Neural progenitor cell (in vitro differentiated cells): ENCODE results near the gene NCKAP5. TPM values are rescaled to one million over a fixed set of nuclear protein-coding genes. Genes with fewer than 3 reads are reported as not detected.

Experiments used
- DNase-seq: peaks from one replicate; pipeline ENCODE4 v3.0.0-alpha.2; 2016; ENCODE audit warnings: low spot score
- H2AFZ ChIP-seq: fragments of 200-600 bp; sonication (generic); replicated peaks from 2 replicates; pipeline ENCODE4 v1.6.1; 2016; ENCODE audit warnings: antibody characterized with exemption
- H3F3A ChIP-seq: fragments of 200-600 bp; sonication (generic); 2 replicates; pipeline ENCODE4 v1.6.1; 2016; ENCODE audit warnings: antibody characterized with exemption, low read depth
- H3K27ac ChIP-seq: fragments of 200-600 bp; sonication (generic); 2 replicates; pipeline ENCODE4 v1.5.1; 2016; ENCODE audit warnings: mild to moderate bottlenecking
- H3K27me3 ChIP-seq: fragments of 200-600 bp; sonication (generic); 2 replicates; pipeline ENCODE4 v1.6.1; 2016; ENCODE audit warnings: mild to moderate bottlenecking, moderate library complexity
- H3K36me3 ChIP-seq: fragments of 200-600 bp; sonication (generic); 2 replicates; pipeline ENCODE4 v1.5.1; 2016
- H3K4me1 ChIP-seq: fragments of 200-600 bp; sonication (generic); 2 replicates; pipeline ENCODE4 v1.6.1; 2016; ENCODE audit warnings: mixed run types
- H3K4me2 ChIP-seq: fragments of 200-600 bp; sonication (generic); 2 replicates; pipeline ENCODE4 v1.6.1; 2016
- H3K4me3 ChIP-seq: fragments of 200-600 bp; sonication (generic); 2 replicates; pipeline ENCODE4 v1.5.1; 2016
- H3K79me2 ChIP-seq: fragments of 200-600 bp; sonication (generic); 2 replicates; pipeline ENCODE4 v1.6.1; 2016; ENCODE audit warnings: low read depth
- H3K9ac ChIP-seq: fragments of 200-600 bp; sonication (generic); 2 replicates; pipeline ENCODE4 v1.6.1; 2016
- H3K9me3 ChIP-seq: fragments of 200-600 bp; sonication (generic); 2 replicates; pipeline ENCODE4 v1.5.1; 2016; ENCODE audit warnings: low read depth
- H4K20me1 ChIP-seq: fragments of 200-600 bp; sonication (generic); 2 replicates; pipeline ENCODE4 v1.6.1; 2016; ENCODE audit warnings: low read depth
- H3K27ac Mint-ChIP-seq: 3 replicates; pipeline ENCODE4 v1.8.0; 2021; ENCODE audit warnings: mixed read lengths
- H3K27me3 Mint-ChIP-seq: 2 replicates; pipeline ENCODE4 v1.8.0; 2022; ENCODE audit warnings: low read depth, mild to moderate bottlenecking, inconsistent platforms, moderate library complexity, mixed read lengths; ENCODE audit not compliant: insufficient read depth
- H3K36me3 Mint-ChIP-seq: 3 replicates; pipeline ENCODE4 v1.8.0; 2021; ENCODE audit warnings: mixed read lengths
- H3K4me1 Mint-ChIP-seq: 3 replicates; pipeline ENCODE4 v1.8.0; 2021; ENCODE audit warnings: mixed read lengths
- H3K4me3 Mint-ChIP-seq: 3 replicates; pipeline ENCODE4 v1.8.0; 2021; ENCODE audit warnings: mild to moderate bottlenecking, moderate library complexity, mixed read lengths
- H3K9me3 Mint-ChIP-seq: 3 replicates; pipeline ENCODE4 v1.8.0; 2020; ENCODE audit warnings: mixed read lengths
- EZH2 ChIP-seq: fragments of 200-600 bp; sonication (generic); IDR thresholded peaks from 2 replicates; pipeline ENCODE4 v1.6.1; 2017; ENCODE audit warnings: antibody characterized with exemption, mild to moderate bottlenecking, moderate library complexity
- EZH2phosphoT487 ChIP-seq: fragments of 200-600 bp; sonication (generic); IDR thresholded peaks from 2 replicates; pipeline ENCODE4 v1.6.1; 2017; ENCODE audit warnings: antibody characterized with exemption
- total RNA-seq: library from RNA; depleted of rRNA; stranded (reverse); fragments of >200 nt; gene quantifications from 2 replicates; pipeline ENCODE4 v1.2.3, GENCODE V29; 2015; ENCODE audit warnings: low replicate concordance
- TF ChIP-seq, protein P1 (sequence below): fragments of 200-600 bp; sonication (generic); IDR thresholded peaks from 2 replicates; pipeline ENCODE4 v1.5.1; 2017; ENCODE audit warnings: antibody characterized with exemption, mild to moderate bottlenecking

NCKAP5 gene
- total RNA-seq, 1 donor from 2014 or later: 0.47 TPM

DNA sequence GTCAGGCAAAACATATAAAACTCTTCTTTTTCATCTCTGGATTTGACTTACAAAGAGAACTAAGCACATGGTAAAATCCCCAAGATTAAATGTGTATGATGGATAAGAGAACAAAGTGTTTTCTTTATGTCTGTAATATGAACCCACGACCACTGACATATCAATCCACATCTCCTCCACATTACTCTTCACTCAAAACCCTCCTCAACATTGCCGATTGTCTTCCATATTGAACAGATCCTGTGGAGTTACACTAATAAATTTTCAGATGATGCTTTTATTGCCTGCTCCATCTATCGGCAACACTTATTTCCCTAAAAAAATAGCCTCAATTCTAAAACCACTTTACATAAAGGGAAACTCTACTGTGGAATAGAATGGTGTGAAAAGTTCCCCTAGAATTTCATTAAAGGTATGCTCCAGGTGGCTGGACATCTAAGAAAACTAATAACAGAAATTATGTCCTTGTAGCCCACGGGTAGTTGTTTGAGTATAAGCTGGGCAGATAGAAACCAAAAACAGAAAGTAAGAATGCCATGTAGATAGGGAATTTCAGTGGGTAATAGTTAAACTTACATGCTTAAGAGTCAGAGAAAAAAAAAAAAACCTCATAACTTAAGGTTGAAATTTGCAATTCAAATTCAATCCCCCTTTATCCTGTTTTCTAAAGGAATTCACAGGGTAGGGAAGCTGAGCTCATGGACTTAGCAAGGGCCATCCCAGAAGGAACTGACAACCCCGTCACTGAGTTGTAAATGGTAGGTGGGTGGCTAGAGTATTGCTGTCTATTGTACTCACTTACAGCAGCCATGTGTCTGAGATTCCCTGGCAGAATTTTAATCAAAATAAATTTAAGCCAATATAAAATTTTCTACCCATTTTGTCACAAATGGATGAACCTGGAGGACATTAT is 592.8 kb downstream of the NCKAP5 start:
- Histone ChIP-seq H4K20me1 (no peaks in the 10 kb centered on the region), H3K9me3 (no peaks in the 10 kb centered on the region), H3K27ac (no peak overlapping the region), H3K4me1 (no peaks in the 10 kb centered on the region), H3K36me3 (no peaks in the 10 kb centered on the region), H3K79me2 (no peaks in the 10 kb centered on the region), H3F3A (no peaks in the 10 kb centered on the region), H3K27me3 (no peaks in the 10 kb centered on the region), H3K4me3 (no peak overlapping the region), H3K9ac (no peak overlapping the region), H3K4me2 (no peak overlapping the region), H2AFZ (no peak overlapping the region)
- Mint-ChIP-seq H3K27me3 (peaks cover 2% of the 10 kb centered on the region), H3K36me3 (peaks cover 9% of the 10 kb centered on the region), H3K4me1 (peaks cover 51% of the 10 kb centered on the region), H3K9me3 (peaks cover 2% of the 10 kb centered on the region), H3K27ac (peak overlapping the region; percentile 77), H3K4me3 (no peak overlapping the region)
- no peak for DNase-seq
- TF ChIP-seq EZH2phosphoT487 (no peak), EZH2 (no peak)
- TF ChIP-seq, protein P1, sequence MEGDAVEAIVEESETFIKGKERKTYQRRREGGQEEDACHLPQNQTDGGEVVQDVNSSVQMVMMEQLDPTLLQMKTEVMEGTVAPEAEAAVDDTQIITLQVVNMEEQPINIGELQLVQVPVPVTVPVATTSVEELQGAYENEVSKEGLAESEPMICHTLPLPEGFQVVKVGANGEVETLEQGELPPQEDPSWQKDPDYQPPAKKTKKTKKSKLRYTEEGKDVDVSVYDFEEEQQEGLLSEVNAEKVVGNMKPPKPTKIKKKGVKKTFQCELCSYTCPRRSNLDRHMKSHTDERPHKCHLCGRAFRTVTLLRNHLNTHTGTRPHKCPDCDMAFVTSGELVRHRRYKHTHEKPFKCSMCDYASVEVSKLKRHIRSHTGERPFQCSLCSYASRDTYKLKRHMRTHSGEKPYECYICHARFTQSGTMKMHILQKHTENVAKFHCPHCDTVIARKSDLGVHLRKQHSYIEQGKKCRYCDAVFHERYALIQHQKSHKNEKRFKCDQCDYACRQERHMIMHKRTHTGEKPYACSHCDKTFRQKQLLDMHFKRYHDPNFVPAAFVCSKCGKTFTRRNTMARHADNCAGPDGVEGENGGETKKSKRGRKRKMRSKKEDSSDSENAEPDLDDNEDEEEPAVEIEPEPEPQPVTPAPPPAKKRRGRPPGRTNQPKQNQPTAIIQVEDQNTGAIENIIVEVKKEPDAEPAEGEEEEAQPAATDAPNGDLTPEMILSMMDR: no peak

DNA sequence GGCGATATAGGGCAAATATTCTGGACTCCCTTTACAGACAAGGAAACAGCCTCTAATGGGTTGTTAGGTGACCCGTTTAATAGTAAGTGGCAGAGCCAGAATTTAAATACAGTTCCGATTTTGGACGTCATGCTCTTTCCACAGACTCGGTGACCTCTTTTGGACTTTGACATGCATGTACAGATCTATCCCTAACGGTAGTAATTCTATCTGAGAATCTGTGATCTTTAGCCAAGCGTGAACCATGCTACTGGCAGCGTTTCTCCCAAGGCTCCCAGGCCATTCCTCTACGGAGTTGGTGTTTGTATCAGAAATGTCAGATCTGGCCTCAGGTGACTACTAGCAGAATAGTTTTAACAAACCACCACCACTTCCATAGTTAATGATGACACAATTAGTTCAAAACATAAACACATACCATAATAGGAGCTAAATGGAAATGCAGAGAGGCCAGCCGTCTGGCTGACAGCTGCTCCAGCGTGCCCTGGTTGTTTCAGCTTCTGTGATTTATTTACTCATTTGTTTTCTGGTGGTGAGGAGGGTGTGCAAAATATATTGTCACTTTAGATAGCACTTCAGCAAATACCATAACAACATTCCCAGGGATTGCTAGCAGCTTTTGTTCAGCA is 593.7 kb downstream of the NCKAP5 start:
- H3K27me3 Mint-ChIP-seq: peaks cover 4% of the 10 kb centered on the region
- H2AFZ ChIP-seq: no peak overlapping the region
- DNase-seq: no peak
- peaks cover 2% of the 10 kb centered on the region for H3K9me3 Mint-ChIP-seq
- no peak overlapping the region for H3K27ac ChIP-seq
- H3K4me3 Mint-ChIP-seq: no peak overlapping the region
- no peaks in the 10 kb centered on the region for H3K4me1 ChIP-seq
- H3K4me2 ChIP-seq: no peak overlapping the region
- H3K27ac Mint-ChIP-seq: no peak overlapping the region
- H3K9ac ChIP-seq: no peak overlapping the region
- H3K4me3 ChIP-seq: no peak overlapping the region
- H3K36me3 ChIP-seq: no peaks in the 10 kb centered on the region
- H3K4me1 Mint-ChIP-seq: peaks cover 50% of the 10 kb centered on the region
- TF ChIP-seq EZH2 (no peak), EZH2phosphoT487 (no peak)
- TF ChIP-seq, protein P1: no peak
- no peaks in the 10 kb centered on the region for H3K9me3 ChIP-seq
- H3K79me2 ChIP-seq: no peaks in the 10 kb centered on the region
- H3K27me3 ChIP-seq: no peaks in the 10 kb centered on the region
- no peaks in the 10 kb centered on the region for H3F3A ChIP-seq
- H4K20me1 ChIP-seq: no peaks in the 10 kb centered on the region
- peaks cover 9% of the 10 kb centered on the region for H3K36me3 Mint-ChIP-seq

DNA sequence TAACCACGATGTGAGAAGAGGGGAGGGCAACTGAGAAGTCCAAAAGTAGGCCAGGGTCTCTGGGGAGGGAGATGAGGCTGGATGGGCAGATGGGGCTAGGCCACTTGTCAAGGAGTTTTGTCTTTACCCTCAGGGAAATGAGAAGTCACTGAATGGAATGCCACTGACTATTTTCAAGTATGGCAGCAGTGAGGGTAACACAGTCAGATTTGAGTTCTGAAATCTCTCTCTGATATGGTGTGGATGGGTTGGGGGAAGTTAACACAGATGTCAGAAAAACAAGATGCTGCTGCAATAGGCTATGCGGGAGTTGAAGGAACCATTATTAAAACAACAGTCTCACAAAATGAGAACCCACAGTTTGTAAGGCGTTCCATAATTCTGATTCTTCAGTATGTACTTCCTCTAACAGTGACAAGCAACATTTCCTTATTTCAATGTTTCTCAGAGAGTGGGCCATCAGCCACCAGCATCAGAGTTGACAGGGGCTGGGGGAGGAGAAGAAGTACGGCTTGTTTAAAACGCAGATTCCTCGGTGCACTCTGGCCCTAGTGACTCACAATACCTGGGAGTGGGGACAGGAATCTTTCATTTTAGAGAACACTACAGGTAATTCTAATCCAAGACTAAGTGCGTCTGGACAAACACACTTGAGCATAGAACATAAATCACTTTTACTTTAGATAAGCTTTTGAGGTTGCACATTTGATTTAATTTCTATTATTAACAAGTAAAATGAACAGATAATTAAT is 596.8 kb downstream of the NCKAP5 start:
- no peak overlapping the region for H3K9ac ChIP-seq
- no peak overlapping the region for H2AFZ ChIP-seq
- Mint-ChIP-seq H3K36me3 (peaks cover 2% of the 10 kb centered on the region), H3K27ac (no peak overlapping the region), H3K9me3 (peaks cover 2% of the 10 kb centered on the region), H3K4me1 (peaks cover 21% of the 10 kb centered on the region), H3K4me3 (no peak overlapping the region), H3K27me3 (peaks cover 4% of the 10 kb centered on the region)
- H3K27ac ChIP-seq: no peak overlapping the region
- no peaks in the 10 kb centered on the region for H3K79me2 ChIP-seq
- H3F3A ChIP-seq: no peaks in the 10 kb centered on the region
- no peaks in the 10 kb centered on the region for H3K27me3 ChIP-seq
- H4K20me1 ChIP-seq: no peaks in the 10 kb centered on the region
- no peak for DNase-seq
- no peaks in the 10 kb centered on the region for H3K36me3 ChIP-seq
- no peaks in the 10 kb centered on the region for H3K9me3 ChIP-seq
- TF ChIP-seq, protein P1: no peak
- TF ChIP-seq EZH2phosphoT487: no peak
- TF ChIP-seq EZH2: no peak
- no peaks in the 10 kb centered on the region for H3K4me1 ChIP-seq
- no peak overlapping the region for H3K4me2 ChIP-seq
- H3K4me3 ChIP-seq: no peak overlapping the region
